Keratinocyte (primary cell): Measurements from ENCODE around the gene RRAS2. TPM values are rescaled to one million over a fixed set of nuclear protein-coding genes. Genes with fewer than 3 reads are reported as not detected.
"Not testable (repeated sequence)": the region's sequence is repeated elsewhere in the genome, so short reads cannot be mapped to it uniquely, and the experiment has no call there.

Experiments
- DNase-seq: peaks from one replicate; pipeline ENCODE4 v3.0.0-alpha.2; 2011; ENCODE audit warnings: low read depth, missing footprints, low spot score
- FAIRE-seq: peaks from 2 replicates; lab custom pipeline; 2011; peaks lifted over from hg19 to GRCh38; lab: Jason Lieb, UNC
- H2AFZ ChIP-seq: 2 replicates; pipeline ENCODE4 v1.6.0; 2012; ENCODE audit warnings: low read length, control low read depth, inconsistent platforms; ENCODE audit not compliant: control insufficient read depth
- H3K27ac ChIP-seq: 2 replicates; pipeline ENCODE4 v1.5.1; 2011; ENCODE audit warnings: low read length; ENCODE audit not compliant: control insufficient read depth, insufficient read depth
- H3K27me3 ChIP-seq: 3 replicates; pipeline ENCODE4 v1.6.0; 2011; ENCODE audit warnings: low read length; ENCODE audit not compliant: control insufficient read depth, insufficient read depth; ENCODE audit errors: extremely low read depth
- H3K36me3 ChIP-seq, 2 experiments: 2 replicates in 1 of 2; 3 replicates in 1 of 2; pipeline ENCODE4 v1.5.1; 2011; ENCODE audit warnings: low read length in 2 of 2, mild to moderate bottlenecking in 1 of 2; ENCODE audit not compliant: control insufficient read depth in 2 of 2, insufficient read depth in 2 of 2; ENCODE audit errors: extremely low read depth in 1 of 2
- H3K4me1 ChIP-seq: 3 replicates; pipeline ENCODE4 v1.5.1; 2011; ENCODE audit warnings: low read length; ENCODE audit not compliant: control insufficient read depth, insufficient read depth; ENCODE audit errors: extremely low read depth
- H3K4me2 ChIP-seq: 3 replicates; pipeline ENCODE4 v1.6.0; 2011; ENCODE audit warnings: low read depth, low read length; ENCODE audit not compliant: control insufficient read depth, insufficient read depth; ENCODE audit errors: extremely low read depth
- H3K4me3 ChIP-seq, 3 experiments: fragments of 200-600 bp in 1 of 3; sonication (generic) in 1 of 3; 2 replicates in 2 of 3; 3 replicates in 1 of 3; pipeline ENCODE4 v1.5.1; 2011 to 2016; ENCODE audit warnings: low read length in 3 of 3, mild to moderate bottlenecking in 3 of 3, control low read depth in 2 of 3, inconsistent platforms in 1 of 3, low read depth in 1 of 3, mixed read lengths in 1 of 3, mixed run types in 1 of 3, moderate library complexity in 1 of 3; ENCODE audit not compliant: control insufficient read depth in 2 of 3, insufficient read depth in 2 of 3; ENCODE audit errors: extremely low read depth in 1 of 3
- H3K79me2 ChIP-seq: 2 replicates; pipeline ENCODE4 v1.6.0; 2012; ENCODE audit warnings: low read length; ENCODE audit not compliant: control insufficient read depth, insufficient read depth
- H3K9ac ChIP-seq: 3 replicates; pipeline ENCODE4 v1.6.0; 2011; ENCODE audit warnings: low read length; ENCODE audit not compliant: control insufficient read depth, insufficient read depth; ENCODE audit errors: extremely low read depth
- H3K9me1 ChIP-seq: 3 replicates; pipeline ENCODE4 v1.6.0; 2011; ENCODE audit warnings: low read length; ENCODE audit not compliant: control insufficient read depth, insufficient read depth; ENCODE audit errors: extremely low read depth
- H3K9me3 ChIP-seq: 2 replicates; pipeline ENCODE4 v1.5.1; 2012; ENCODE audit warnings: low read depth, low read length; ENCODE audit not compliant: control insufficient read depth
- H4K20me1 ChIP-seq: 3 replicates; pipeline ENCODE4 v1.6.0; 2011; ENCODE audit warnings: low read length; ENCODE audit not compliant: control insufficient read depth, insufficient read depth; ENCODE audit errors: extremely low read depth
- CTCF ChIP-seq, 3 experiments: IDR thresholded peaks in 1 of 3; conservative IDR thresholded peaks in 1 of 3; optimal IDR thresholded peaks in 1 of 3; 2 replicates in 2 of 3; 3 replicates in 1 of 3; pipeline versions ENCODE3 to v1.5.1; 2011; ENCODE audit warnings: low read length in 3 of 3, mild to moderate bottlenecking in 3 of 3, moderate library complexity in 2 of 3, control low read depth in 1 of 3, inconsistent platforms in 1 of 3; ENCODE audit not compliant: insufficient read depth in 2 of 3; ENCODE audit errors: extremely low read depth in 1 of 3
- EZH2 ChIP-seq: IDR thresholded peaks from one replicate; pipeline ENCODE4 v1.6.1; 2012; ENCODE audit warnings: inconsistent platforms, mild to moderate bottlenecking, low read length, moderate library complexity
- dilution Hi-C: fragments of 300-500 bp; cut with MboI; formaldehyde crosslinking; loops from one replicate; pipeline ENCODE4 v1.7.0; 2020; ENCODE audit warnings: low sequenced_read_pairs; ENCODE audit not compliant: extremely low pct_ligation_motif_present
- polyA plus RNA-seq, 5 experiments: library from polyadenylated mRNA; depleted of rRNA in 3 of 5; stranded (reverse) in 3 of 5; stranded (forward) in 1 of 5; unstranded in 1 of 5; fragments of >200 nt; gene quantifications; 1 replicate in 1 of 5; 2 replicates in 3 of 5; 3 replicates in 1 of 5; pipeline versions ENCODE4 v1.2.1 to v1.2.3, GENCODE V29; 2011 to 2012; ENCODE audit warnings: missing spikeins in 2 of 5, low read depth in 1 of 5, low replicate concordance in 1 of 5

RRAS2 gene
- polyA plus RNA-seq, 1 donor (not counting 4 experiments of a cell fraction or from before 2014, with no cell fraction given): 99.3 TPM

- no peak for FAIRE-seq
- DNase-seq: no peak
- H3K27ac ChIP-seq: no peak overlapping the region
- H3K4me1 ChIP-seq: peaks cover 7% of the 10 kb centered on the region
- TF ChIP-seq EZH2: no peak
- TF ChIP-seq CTCF (optimal IDR thresholded peaks at IDR 0.05 in 1 of 3, IDR thresholded peaks at IDR 0.05 in 1 of 3, conservative IDR thresholded peaks at IDR 0.05 in 1 of 3; ENCODE audit: extremely low read depth in 1 of 3, insufficient read depth in 2 of 3, low read length in 3 of 3): peak in 1 of 3 experiments; percentile 20
- no peaks in the 10 kb centered on the region for H3K36me3 ChIP-seq
- H3K79me2 ChIP-seq: no peaks in the 10 kb centered on the region
- H3K9ac ChIP-seq: no peak overlapping the region
- H3K4me2 ChIP-seq: no peak overlapping the region
- dilution Hi-C loops: no loop called here
- no peaks in the 10 kb centered on the region for H4K20me1 ChIP-seq
- no peak overlapping the region for H2AFZ ChIP-seq
- H3K4me3 ChIP-seq: no peak overlapping the region
- no peaks in the 10 kb centered on the region for H3K9me3 ChIP-seq
- H3K9me1 ChIP-seq: no peaks in the 10 kb centered on the region
- H3K27me3 ChIP-seq: peaks cover 17% of the 10 kb centered on the region
These were observed 105.6 kb downstream of the RRAS2 start for GRCh38 chr11:14253421-14253820.

GRCh38 chr11:14252501-14252900 is 106.5 kb downstream of the RRAS2 start:
- H3K79me2 ChIP-seq, H3K4me3 ChIP-seq, H3K9ac ChIP-seq, H3K9me3 ChIP-seq, H4K20me1 ChIP-seq, H3K4me1 ChIP-seq, H3K9me1 ChIP-seq, DNase-seq, H3K4me2 ChIP-seq, dilution Hi-C loops, H2AFZ ChIP-seq, H3K36me3 ChIP-seq, H3K27ac ChIP-seq, FAIRE-seq: not testable (repeated sequence)
- H3K27me3 ChIP-seq: peaks cover 21% of the 10 kb centered on the region

GRCh38 chr11:14251754-14252153 is 107.2 kb downstream of the RRAS2 start:
- Histone ChIP-seq H3K36me3 (no peaks in the 10 kb centered on the region), H3K27me3 (peaks cover 27% of the 10 kb centered on the region), H2AFZ (no peak overlapping the region), H3K79me2 (no peaks in the 10 kb centered on the region), H3K27ac (no peak overlapping the region), H3K9me1 (no peaks in the 10 kb centered on the region), H4K20me1 (no peaks in the 10 kb centered on the region), H3K9ac (no peak overlapping the region), H3K4me1 (peaks cover 7% of the 10 kb centered on the region), H3K4me3 (no peak overlapping the region), H3K4me2 (no peak overlapping the region), H3K9me3 (no peaks in the 10 kb centered on the region)
- DNase-seq: no peak
- dilution Hi-C loops: no loop called here
- no peak for FAIRE-seq
- TF ChIP-seq CTCF (optimal IDR thresholded peaks at IDR 0.05 in 1 of 3, IDR thresholded peaks at IDR 0.05 in 1 of 3, conservative IDR thresholded peaks at IDR 0.05 in 1 of 3; ENCODE audit: extremely low read depth in 1 of 3, insufficient read depth in 2 of 3, low read length in 3 of 3): no peak
- TF ChIP-seq EZH2: no peak
